ENCODE measurements around the gene STX1A. TPM values are rescaled to one million over a fixed set of nuclear protein-coding genes. Genes with fewer than 3 reads are reported as not detected.

Gene STX1A
- total and polyA plus RNA-seq, 8 donors, result 2.3 to 95.7 (median 9.6) TPM

DNA sequence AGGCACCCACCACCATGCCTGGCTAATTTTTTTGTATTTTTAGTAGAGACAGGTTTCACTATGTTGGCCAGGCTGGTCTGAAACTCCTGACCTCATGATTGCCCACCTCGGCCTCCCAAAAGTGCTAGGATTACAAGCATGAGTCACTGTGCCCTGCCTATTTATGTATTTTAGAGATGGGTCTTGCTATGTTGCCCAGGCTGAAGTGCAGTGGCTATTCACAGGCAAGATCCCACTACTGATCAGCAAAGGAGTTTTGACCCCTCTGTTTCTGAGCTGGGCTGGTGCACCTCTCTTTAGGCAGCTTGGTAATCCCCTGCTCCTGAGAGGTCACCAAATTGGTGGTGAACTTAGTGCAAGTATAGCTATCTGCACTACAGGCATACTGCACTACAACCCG, 12.9 kb upstream of the STX1A start:
- intact Hi-C loops (cut with DNase I), result no loop called here
- FAIRE-seq (no peak), DNase-seq (no peak), ATAC-seq (no peak)
- TF ChIP-seq, protein P1, sequence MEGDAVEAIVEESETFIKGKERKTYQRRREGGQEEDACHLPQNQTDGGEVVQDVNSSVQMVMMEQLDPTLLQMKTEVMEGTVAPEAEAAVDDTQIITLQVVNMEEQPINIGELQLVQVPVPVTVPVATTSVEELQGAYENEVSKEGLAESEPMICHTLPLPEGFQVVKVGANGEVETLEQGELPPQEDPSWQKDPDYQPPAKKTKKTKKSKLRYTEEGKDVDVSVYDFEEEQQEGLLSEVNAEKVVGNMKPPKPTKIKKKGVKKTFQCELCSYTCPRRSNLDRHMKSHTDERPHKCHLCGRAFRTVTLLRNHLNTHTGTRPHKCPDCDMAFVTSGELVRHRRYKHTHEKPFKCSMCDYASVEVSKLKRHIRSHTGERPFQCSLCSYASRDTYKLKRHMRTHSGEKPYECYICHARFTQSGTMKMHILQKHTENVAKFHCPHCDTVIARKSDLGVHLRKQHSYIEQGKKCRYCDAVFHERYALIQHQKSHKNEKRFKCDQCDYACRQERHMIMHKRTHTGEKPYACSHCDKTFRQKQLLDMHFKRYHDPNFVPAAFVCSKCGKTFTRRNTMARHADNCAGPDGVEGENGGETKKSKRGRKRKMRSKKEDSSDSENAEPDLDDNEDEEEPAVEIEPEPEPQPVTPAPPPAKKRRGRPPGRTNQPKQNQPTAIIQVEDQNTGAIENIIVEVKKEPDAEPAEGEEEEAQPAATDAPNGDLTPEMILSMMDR (IDR thresholded peaks at IDR 0.05), result no peak
- Histone ChIP-seq H3K4me1 (peaks cover under 1 to 6% (median 2%) of the 10 kb centered on the region in 3 donors), H3K27ac (no peak overlapping the region), H3K4me3 (no peak overlapping the region), H3K27me3 (no peaks in the 10 kb centered on the region), H3K36me3 (peaks cover 0 to 8% (median 0%) of the 10 kb centered on the region in 3 donors), H3K9me3 (no peaks in the 10 kb centered on the region)
- WGBS, 2 donors, result 44 to 62% methylated on average over 2 of the region's 2 CpGs

GRCh38 chr7:73730485-73730884, 11.0 kb upstream of the STX1A start:
- H3K9me3 ChIP-seq, result no peaks in the 10 kb centered on the region
- H3K27me3 ChIP-seq, result no peaks in the 10 kb centered on the region
- no peak overlapping the region for H3K27ac ChIP-seq
- peaks cover 0 to 6% (median 0%) of the 10 kb centered on the region in 3 donors for H3K4me1 ChIP-seq
- TF ChIP-seq, protein P1 (IDR thresholded peaks at IDR 0.05), result no peak
- no peaks in the 10 kb centered on the region for H3K36me3 ChIP-seq
- FAIRE-seq, result no peak
- no peak for DNase-seq
- intact Hi-C loops (cut with DNase I), result no loop called here
- no peak overlapping the region for H3K4me3 ChIP-seq
- ATAC-seq, result no peak
- WGBS, 2 donors, result 31 to 44% methylated on average over 3 of the region's 3 CpGs

- FAIRE-seq (no peak), DNase-seq (no peak), ATAC-seq (no peak)
- Histone ChIP-seq H3K4me3 (no peak overlapping the region), H3K36me3 (no peaks in the 10 kb centered on the region), H3K4me1 (no peaks in the 10 kb centered on the region), H3K27ac (no peak overlapping the region), H3K27me3 (no peaks in the 10 kb centered on the region), H3K9me3 (no peaks in the 10 kb centered on the region)
- 53 to 71% methylated on average over 5 of the region's 5 CpGs for WGBS, 2 donors
- TF ChIP-seq, protein P1 (IDR thresholded peaks at IDR 0.05), result no peak
- intact Hi-C loops (cut with DNase I), result loop anchor here in 2 of 3 donors (5.0 to 10.0 kb wide), 2 partner anchors 121 to 124 kb away; no protein-coding TSS in a partner anchor
Observed at GRCh38 chr7:73728551-73728950, 9.1 kb upstream of the STX1A start.

DNA sequence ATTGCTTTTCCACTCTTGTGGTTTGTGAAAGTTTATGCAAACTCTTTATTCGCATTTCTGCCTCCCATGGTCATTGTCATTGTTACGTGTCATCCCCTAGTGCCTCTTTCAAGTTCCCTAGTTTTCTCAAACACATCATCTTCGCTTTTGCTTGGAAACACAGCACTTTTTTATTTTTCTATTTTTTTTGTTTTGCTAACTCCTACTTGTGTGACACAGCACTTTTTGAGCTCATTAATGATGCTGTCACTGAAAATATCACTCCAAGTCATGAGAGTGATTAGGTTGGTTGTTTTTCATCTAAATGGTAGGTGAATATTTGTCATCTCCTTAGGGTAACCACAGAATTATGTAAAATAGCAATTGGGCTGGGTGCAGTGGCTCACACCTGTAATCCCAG, 8.5 kb upstream of the STX1A start:
- H3K36me3 ChIP-seq, result no peaks in the 10 kb centered on the region
- ATAC-seq (no peak), DNase-seq (no peak), FAIRE-seq (no peak)
- H3K4me1 ChIP-seq, result no peaks in the 10 kb centered on the region
- intact Hi-C loops (cut with DNase I), result loop anchor here in 2 of 3 donors (5.0 to 10.0 kb wide), 2 partner anchors 121 to 123 kb away; no protein-coding TSS in a partner anchor
- no peaks in the 10 kb centered on the region for H3K9me3 ChIP-seq
- H3K27ac ChIP-seq, result no peak overlapping the region
- 80 to 82% methylated on average over 3 of the region's 3 CpGs for WGBS, 2 donors
- no peaks in the 10 kb centered on the region for H3K27me3 ChIP-seq
- no peak overlapping the region for H3K4me3 ChIP-seq
- TF ChIP-seq, protein P1 (IDR thresholded peaks at IDR 0.05), result no peak

DNA sequence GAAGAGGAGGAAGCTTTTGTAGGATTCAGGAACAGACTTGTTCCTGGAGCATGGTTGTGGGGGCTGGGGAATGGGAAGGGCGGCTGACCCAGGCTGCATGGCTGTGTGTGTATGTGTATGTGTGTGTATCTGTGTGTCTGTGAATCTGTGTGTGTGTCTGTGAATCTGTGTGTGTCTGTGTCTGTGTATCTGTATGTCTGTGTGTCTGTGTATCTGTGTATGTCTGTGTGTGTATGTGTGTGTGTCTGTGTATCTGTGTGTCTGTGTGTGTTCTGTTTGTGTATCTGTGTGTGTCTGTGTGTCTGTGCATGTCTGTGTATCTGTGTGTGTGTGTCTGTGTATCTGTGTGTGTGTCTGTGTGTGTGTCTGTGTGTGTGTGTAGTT, 6.6 kb upstream of the STX1A start:
- DNase-seq (no peak), ATAC-seq (peak in 2 of 4 donors; percentile 2 to 4), FAIRE-seq (no peak)
- Histone ChIP-seq H3K36me3 (no peaks in the 10 kb centered on the region), H3K27me3 (no peaks in the 10 kb centered on the region), H3K4me3 (no peak overlapping the region), H3K9me3 (no peaks in the 10 kb centered on the region), H3K4me1 (peaks cover 0 to 10% (median 4%) of the 10 kb centered on the region in 3 donors), H3K27ac (no peak overlapping the region)
- TF ChIP-seq, protein P1 (IDR thresholded peaks at IDR 0.05), result no peak
- intact Hi-C loops (cut with DNase I), result loop anchor here in 2 of 3 donors (5.0 to 10.0 kb wide), 2 partner anchors 119 to 121 kb away; no protein-coding TSS in a partner anchor
- WGBS, 2 donors, result 73 to 89% methylated on average over 1 of the region's 1 CpG

Measured in pancreas (tissue), 10 donors.